Breast epithelium (tissue), 3 donors: ENCODE data around the gene TRMT10B.

Experiments used
- CTCF ChIP-seq, 3 donors: fragments of 450-650 bp; IDR thresholded peaks; one replicate each; pipeline ENCODE4 v1.5.1; 2016 to 2017; ENCODE audit warnings: antibody characterized with exemption in 3 of 3, mild to moderate bottlenecking in 3 of 3, moderate library complexity in 3 of 3
- POLR2AphosphoS5 ChIP-seq, 3 donors: sonication (generic); formaldehyde crosslinking; IDR thresholded peaks; one replicate each; pipeline ENCODE4 v1.6.1; 2017; ENCODE audit warnings: antibody characterized with exemption in 3 of 3

- TF ChIP-seq CTCF (IDR thresholded peaks at IDR 0.05) (no peak), POLR2AphosphoS5 (IDR thresholded peaks at IDR 0.05) (peak; percentile 73 to 85 (median 75))
Observed at GRCh38 chr9:37784616-37785483, 31.2 kb downstream of the TRMT10B start, which contains the start of gene EXOSC3.
